ENCODE data around the gene UBE2E3.

The UBE2E3 gene

GRCh38 chr2:180969124-180969523 lies 11.3 kb upstream of the UBE2E3 start:
- no peak for DNase-seq
- no peak overlapping the region for H3K4me3 ChIP-seq
- H3K9me3 ChIP-seq = no peaks in the 10 kb centered on the region
- H3K36me3 ChIP-seq = no peaks in the 10 kb centered on the region
- H3K27me3 ChIP-seq = no peaks in the 10 kb centered on the region
- H3K4me1 ChIP-seq = peaks cover 0 to 16% (median 0%) of the 10 kb centered on the region in 4 donors
- TF ChIP-seq CTCF (IDR thresholded peaks at IDR 0.05) = no peak
- H3K27ac ChIP-seq = no peak overlapping the region
- intact Hi-C loops (cut with DNase I; ENCODE audit: low total_unique reads) = no loop called here

- Histone ChIP-seq H3K36me3 (no peaks in the 10 kb centered on the region), H3K9me3 (no peaks in the 10 kb centered on the region), H3K4me3 (no peak overlapping the region), H3K27ac (no peak overlapping the region), H3K27me3 (no peaks in the 10 kb centered on the region), H3K4me1 (peaks cover 0 to 16% (median 0%) of the 10 kb centered on the region in 4 donors)
- intact Hi-C loops (cut with DNase I; ENCODE audit: low total_unique reads) = no loop called here
- DNase-seq = no peak
- TF ChIP-seq CTCF (IDR thresholded peaks at IDR 0.05) = no peak
Measured at GRCh38 chr2:180970016-180970415, 10.4 kb upstream of the UBE2E3 start.

GRCh38 chr2:180971811-180972210 lies 8.6 kb upstream of the UBE2E3 start:
- no peak for DNase-seq
- intact Hi-C loops (cut with DNase I; ENCODE audit: low total_unique reads) = no loop called here
- Histone ChIP-seq H3K27ac (no peak overlapping the region), H3K27me3 (no peaks in the 10 kb centered on the region), H3K4me1 (peaks cover 0 to 16% (median 0%) of the 10 kb centered on the region in 4 donors), H3K9me3 (no peaks in the 10 kb centered on the region), H3K4me3 (no peak overlapping the region), H3K36me3 (no peaks in the 10 kb centered on the region)
- TF ChIP-seq CTCF (IDR thresholded peaks at IDR 0.05) = no peak

GRCh38 chr2:180975585-180975984 lies 4.8 kb upstream of the UBE2E3 start:
- no peaks in the 10 kb centered on the region for H3K9me3 ChIP-seq
- intact Hi-C loops (cut with DNase I; ENCODE audit: low total_unique reads) = no loop called here
- TF ChIP-seq CTCF (IDR thresholded peaks at IDR 0.05) = no peak
- peaks cover 0 to 14% (median 2%) of the 10 kb centered on the region in 4 donors for H3K4me1 ChIP-seq
- DNase-seq = no peak
- H3K27me3 ChIP-seq = no peaks in the 10 kb centered on the region
- no peak overlapping the region for H3K4me3 ChIP-seq
- no peak overlapping the region for H3K27ac ChIP-seq
- no peaks in the 10 kb centered on the region for H3K36me3 ChIP-seq

- intact Hi-C loops (cut with DNase I; ENCODE audit: low total_unique reads) = no loop called here
- no peak for TF ChIP-seq CTCF (IDR thresholded peaks at IDR 0.05)
- DNase-seq = no peak
- Histone ChIP-seq H3K9me3 (no peaks in the 10 kb centered on the region), H3K27ac (peak overlapping the region; percentile 95 to 97), H3K4me3 (peak overlapping the region; percentile 71 to 80), H3K4me1 (peaks cover 0 to 39% (median 13%) of the 10 kb centered on the region in 4 donors), H3K27me3 (no peaks in the 10 kb centered on the region), H3K36me3 (no peaks in the 10 kb centered on the region)
Measured at GRCh38 chr2:180978903-180979748, 1.3 kb upstream of the UBE2E3 start.

Measured in tibial artery (tissue), 4 donors.